GM10248 (cell line): ENCODE data around the gene PNMT.

Source experiments
- CTCF ChIA-PET: fragments of 300-600 bp; sonication (Branson Sonifier 250); formaldehyde crosslinking; extraction: SDS; loops from one replicate; lab custom pipeline; 2021; ENCODE audit warnings: antibody characterized with exemption; lab: Yijun Ruan, JAX
- POLR2A ChIA-PET: fragments of 350-650 bp; sonication (Branson Sonifier 250); formaldehyde crosslinking; extraction: SDS; loops from one replicate; lab custom pipeline; 2020; ENCODE audit warnings: antibody characterized with exemption; lab: Yijun Ruan, JAX
- DNase-seq: peaks from one replicate; pipeline ENCODE4 v3.0.0; 2012; ENCODE audit errors: extremely low spot score
- TF ChIP-seq, protein P1 (sequence below): IDR thresholded peaks from 2 replicates; pipeline ENCODE4 v1.5.1; 2012; ENCODE audit warnings: mild to moderate bottlenecking, low read depth; ENCODE audit errors: extremely low read depth, missing control alignments, control extremely low read depth

The PNMT gene

GRCh38 chr17:39662551-39663339, 5.5 kb upstream of the PNMT start:
- POLR2A ChIA-PET, result no interaction called here
- DNase-seq, result no peak
- TF ChIP-seq, protein P1, sequence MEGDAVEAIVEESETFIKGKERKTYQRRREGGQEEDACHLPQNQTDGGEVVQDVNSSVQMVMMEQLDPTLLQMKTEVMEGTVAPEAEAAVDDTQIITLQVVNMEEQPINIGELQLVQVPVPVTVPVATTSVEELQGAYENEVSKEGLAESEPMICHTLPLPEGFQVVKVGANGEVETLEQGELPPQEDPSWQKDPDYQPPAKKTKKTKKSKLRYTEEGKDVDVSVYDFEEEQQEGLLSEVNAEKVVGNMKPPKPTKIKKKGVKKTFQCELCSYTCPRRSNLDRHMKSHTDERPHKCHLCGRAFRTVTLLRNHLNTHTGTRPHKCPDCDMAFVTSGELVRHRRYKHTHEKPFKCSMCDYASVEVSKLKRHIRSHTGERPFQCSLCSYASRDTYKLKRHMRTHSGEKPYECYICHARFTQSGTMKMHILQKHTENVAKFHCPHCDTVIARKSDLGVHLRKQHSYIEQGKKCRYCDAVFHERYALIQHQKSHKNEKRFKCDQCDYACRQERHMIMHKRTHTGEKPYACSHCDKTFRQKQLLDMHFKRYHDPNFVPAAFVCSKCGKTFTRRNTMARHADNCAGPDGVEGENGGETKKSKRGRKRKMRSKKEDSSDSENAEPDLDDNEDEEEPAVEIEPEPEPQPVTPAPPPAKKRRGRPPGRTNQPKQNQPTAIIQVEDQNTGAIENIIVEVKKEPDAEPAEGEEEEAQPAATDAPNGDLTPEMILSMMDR, result no peak
- CTCF ChIA-PET, result interaction anchor here (1.0 to 21.1 kb wide), 5 partner anchors 8 to 42 kb away, joined by 3 to 180 read pairs (median 3); no protein-coding TSS in a partner anchor

- CTCF ChIA-PET, result interaction anchor here (1.2 to 21.1 kb wide), 3 partner anchors 11 to 42 kb away, joined by 3 to 180 read pairs (median 134); no protein-coding TSS in a partner anchor
- POLR2A ChIA-PET, result no interaction called here
- no peak for DNase-seq
These were observed 4.9 kb upstream of the PNMT start for GRCh38 chr17:39663340-39663687.

GRCh38 chr17:39663688-39664580, 4.3 kb upstream of the PNMT start:
- TF ChIP-seq, protein P1, result no peak
- no peak for DNase-seq
- POLR2A ChIA-PET, result no interaction called here
- CTCF ChIA-PET, result interaction anchor here (1.2 to 21.1 kb wide), 4 partner anchors 12 to 43 kb away, joined by 3 to 180 read pairs (median 73); no protein-coding TSS in a partner anchor

More at GRCh38 chr17:39663340-39663687, 4.9 kb upstream of the PNMT start:
- TF ChIP-seq, protein P1, result no peak

DNA sequence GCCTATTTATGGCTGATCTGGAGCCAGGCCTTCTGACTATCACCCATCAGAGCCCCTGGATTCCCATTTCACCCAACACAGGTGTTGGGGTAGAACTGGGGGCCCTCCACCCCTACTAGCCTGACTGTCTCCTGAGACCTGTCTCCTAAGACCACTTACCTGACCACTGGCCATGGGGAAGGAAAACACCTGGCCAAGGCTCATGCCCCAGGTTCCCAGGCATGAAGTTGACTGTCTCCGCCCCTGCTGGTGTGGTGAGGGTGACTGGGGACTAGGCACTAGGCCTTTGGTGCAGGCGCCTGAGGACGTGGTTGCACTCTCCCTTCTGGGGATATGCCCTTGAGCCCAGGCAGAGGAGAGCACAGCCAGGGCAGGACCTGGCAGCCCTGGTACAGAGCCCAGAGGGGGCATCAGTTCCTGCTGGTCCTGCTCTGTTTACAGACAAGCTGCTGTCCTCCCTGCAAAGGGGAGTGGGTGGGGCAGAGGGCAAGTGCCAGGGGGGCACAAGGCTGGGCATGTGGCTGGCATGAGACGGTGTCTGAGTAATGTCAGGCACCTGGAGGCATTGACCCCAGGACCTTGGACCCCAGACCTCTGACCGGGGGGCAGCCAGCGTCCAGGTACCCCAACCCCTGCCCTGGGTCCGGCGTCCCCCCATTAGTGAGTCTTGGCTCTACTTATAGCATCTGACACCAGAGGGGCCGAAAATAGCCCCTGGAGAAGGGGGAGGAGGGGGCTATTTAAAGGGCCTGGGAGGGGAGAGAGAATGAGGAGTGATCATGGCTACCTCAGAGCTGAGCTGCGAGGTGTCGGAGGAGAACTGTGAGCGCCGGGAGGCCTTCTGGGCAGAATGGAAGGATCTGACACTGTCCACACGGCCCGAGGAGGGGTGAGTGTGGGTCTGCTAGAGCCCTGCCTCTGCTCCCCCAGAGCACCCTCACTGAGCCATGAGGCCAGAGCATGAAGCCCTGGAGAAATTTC, 3.4 kb upstream of the PNMT start, which contains the start of gene TCAP:
Gene TCAP, plus strand, starts transcription at position 769 of the 981 bp plus-strand sequence. Its CDS starts 11 bp downstream, at position 780.
- CTCF ChIA-PET, result interaction anchor here (2.5 to 21.1 kb wide), 4 partner anchors 12 to 44 kb away, joined by 11 to 180 read pairs (median 73); no protein-coding TSS in a partner anchor
- no peak for DNase-seq
- TF ChIP-seq, protein P1, result no peak
- POLR2A ChIA-PET, result no interaction called here

GRCh38 chr17:39665642-39666224, 2.5 kb upstream of the PNMT start:
- POLR2A ChIA-PET, result no interaction called here
- TF ChIP-seq, protein P1, result no peak
- no peak for DNase-seq
- CTCF ChIA-PET, result interaction anchor here (1.1 to 21.1 kb wide), 6 partner anchors 12 to 45 kb away, joined by 3 to 180 read pairs (median 12); no protein-coding TSS in a partner anchor
